ENCODE data around the gene PSME3.
"Not testable (repeated sequence)": the region's sequence is repeated elsewhere in the genome, so short reads cannot be mapped to it uniquely, and the experiment has no call there.

The PSME3 gene

GRCh38 chr17:42878924-42879595 is 45.9 kb downstream of the PSME3 start:
- DNase-seq = no peak

- DNase-seq = no peak
Measured at GRCh38 chr17:42879596-42879985, 46.4 kb downstream of the PSME3 start.

- no peak for DNase-seq
Measured at GRCh38 chr17:42880776-42881310, 47.6 kb downstream of the PSME3 start.

GRCh38 chr17:42881706-42882105 is 48.5 kb downstream of the PSME3 start:
- not testable (repeated sequence) for DNase-seq

GRCh38 chr17:42882166-42882565 is 49.0 kb downstream of the PSME3 start:
- no peak for DNase-seq

- no peak for DNase-seq
Measured at GRCh38 chr17:42883802-42884558, 50.8 kb downstream of the PSME3 start.

- not testable (repeated sequence) for DNase-seq
Measured at GRCh38 chr17:42885806-42886205, 52.6 kb downstream of the PSME3 start.

GRCh38 chr17:42886283-42887176 is 53.3 kb downstream of the PSME3 start:
- DNase-seq = no peak

- no peak for DNase-seq
Measured at GRCh38 chr17:42889809-42890208, 56.6 kb downstream of the PSME3 start.

GRCh38 chr17:42891539-42892152 is 58.4 kb downstream of the PSME3 start:
- DNase-seq = no peak

GRCh38 chr17:42893359-42893758 is 60.2 kb downstream of the PSME3 start:
- no peak for DNase-seq
